ENCODE data around the gene TNS2. TPM values are rescaled to one million over a fixed set of nuclear protein-coding genes. Genes with fewer than 3 reads are reported as not detected.
A peak's percentile ranks its signal among the peaks of the same experiment; 100 is the strongest.

TNS2 gene
- total and polyA plus RNA-seq, 9 donors: 49.3 to 119 (median 99.0) TPM

DNA sequence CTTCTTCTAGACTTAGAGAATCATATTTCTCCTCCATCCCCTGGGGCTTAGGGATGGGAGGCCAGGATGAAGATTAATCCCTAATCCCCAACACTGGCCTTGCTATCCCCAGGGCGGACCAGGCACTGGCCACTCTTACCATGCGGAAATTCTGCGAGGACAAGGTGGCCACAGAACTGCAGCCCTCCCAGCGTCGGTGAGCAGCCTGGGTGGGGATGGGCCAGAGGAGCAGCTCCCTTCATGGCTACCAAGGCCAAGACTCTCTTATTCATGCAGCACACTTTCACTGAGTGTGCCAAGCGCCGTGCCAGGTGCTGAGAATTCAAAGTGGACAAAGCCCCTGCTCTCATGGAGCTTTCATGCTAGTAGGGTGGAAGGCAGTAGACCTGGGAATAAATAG is 7.0 kb downstream of the TNS2 start:
- no peak for DNase-seq
- Histone ChIP-seq H3K9me3 (replicated peaks; ENCODE audit: control insufficient read depth, low read depth, low read length) (no peaks in the 10 kb centered on the region), H3K36me3 (ENCODE audit: control insufficient read depth, insufficient read depth, low read length) (peaks cover 83% of the 10 kb centered on the region), H3K27ac (ENCODE audit: low read length) (no peak overlapping the region), H3K4me1 (ENCODE audit: control insufficient read depth, insufficient read depth, low read length) (peaks cover 57% of the 10 kb centered on the region), H3K27me3 (ENCODE audit: control insufficient read depth, insufficient read depth, low read length) (no peaks in the 10 kb centered on the region), H3K4me3 (ENCODE audit: low read length) (no peak overlapping the region)
- WGBS (ENCODE audit: insufficient coverage): 85% methylated on average over 7 of the region's 7 CpGs

DNA sequence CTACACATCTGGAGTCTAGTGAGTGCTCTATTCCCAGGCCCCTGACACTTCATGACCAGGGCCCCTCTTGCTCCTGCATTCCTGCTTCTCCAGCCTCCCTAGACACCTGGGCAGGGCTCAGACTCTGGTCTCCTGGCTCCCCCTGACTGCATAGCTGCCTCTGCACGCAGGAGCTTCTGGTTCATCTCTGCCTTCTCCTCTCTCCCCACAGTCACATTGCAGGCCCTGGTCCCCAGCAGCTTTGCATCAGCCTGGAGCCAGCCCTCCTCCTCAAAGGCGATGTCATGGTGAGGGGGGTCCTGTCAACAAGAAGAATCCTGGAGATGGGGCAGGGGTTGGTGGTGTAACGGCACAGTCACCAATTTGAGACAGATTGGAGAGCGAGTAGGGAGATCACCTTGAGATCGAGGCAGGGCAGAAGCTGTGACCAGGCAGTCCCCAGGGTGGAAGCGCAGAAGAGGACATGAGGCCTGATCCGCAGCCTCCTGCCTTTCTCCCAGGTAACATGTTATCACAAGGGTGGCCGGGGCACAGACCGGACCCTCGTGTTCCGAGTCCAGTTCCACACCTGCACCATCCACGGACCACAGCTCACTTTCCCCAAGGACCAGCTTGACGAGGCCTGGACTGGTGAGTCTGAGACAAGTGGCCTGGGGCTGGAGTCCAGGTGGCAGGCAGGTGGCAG is 8.1 kb downstream of the TNS2 start:
- no peak for DNase-seq
- Histone ChIP-seq H3K4me3 (ENCODE audit: low read length) (no peak overlapping the region), H3K27ac (ENCODE audit: low read length) (no peak overlapping the region), H3K36me3 (ENCODE audit: control insufficient read depth, insufficient read depth, low read length) (peaks cover 88% of the 10 kb centered on the region), H3K9me3 (replicated peaks; ENCODE audit: control insufficient read depth, low read depth, low read length) (no peaks in the 10 kb centered on the region), H3K4me1 (ENCODE audit: control insufficient read depth, insufficient read depth, low read length) (peaks cover 57% of the 10 kb centered on the region), H3K27me3 (ENCODE audit: control insufficient read depth, insufficient read depth, low read length) (no peaks in the 10 kb centered on the region)
- 89% methylated on average over 10 of the region's 13 CpGs for WGBS (ENCODE audit: insufficient coverage)

DNA sequence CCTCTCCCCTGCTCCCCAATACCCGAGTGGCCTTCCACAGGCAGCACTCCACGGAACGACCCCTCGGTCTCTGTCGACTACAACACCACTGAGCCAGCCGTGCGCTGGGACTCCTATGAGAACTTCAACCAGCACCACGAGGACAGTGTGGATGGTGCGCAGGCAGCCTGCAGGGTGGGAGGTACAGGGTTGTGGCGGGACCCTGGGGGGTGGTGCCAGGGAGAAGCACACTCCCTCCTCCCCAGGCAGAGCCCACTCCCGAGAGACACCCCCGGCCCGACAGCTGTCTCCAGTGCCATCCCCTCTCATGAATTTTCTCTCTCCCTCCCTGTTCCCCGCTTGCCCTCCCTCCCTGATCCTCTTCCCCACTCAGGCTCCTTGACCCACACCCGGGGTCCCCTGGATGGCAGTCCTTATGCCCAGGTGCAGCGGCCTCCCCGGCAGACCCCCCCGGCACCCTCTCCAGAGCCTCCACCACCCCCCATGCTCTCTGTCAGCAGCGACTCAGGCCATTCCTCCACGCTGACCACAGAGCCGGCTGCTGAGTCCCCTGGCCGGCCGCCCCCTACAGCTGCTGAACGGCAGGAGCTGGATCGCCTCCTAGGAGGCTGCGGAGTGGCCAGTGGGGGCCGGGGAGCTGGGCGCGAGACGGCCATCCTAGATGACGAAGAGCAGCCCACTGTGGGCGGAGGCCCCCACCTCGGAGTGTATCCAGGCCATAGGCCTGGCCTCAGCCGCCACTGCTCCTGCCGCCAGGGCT is 9.0 kb downstream of the TNS2 start:
- 60% methylated on average over 25 of the region's 35 CpGs for WGBS (ENCODE audit: insufficient coverage)
- H3K4me1 ChIP-seq (ENCODE audit: control insufficient read depth, insufficient read depth, low read length): peaks cover 57% of the 10 kb centered on the region
- peak; percentile 49 for DNase-seq

DNA sequence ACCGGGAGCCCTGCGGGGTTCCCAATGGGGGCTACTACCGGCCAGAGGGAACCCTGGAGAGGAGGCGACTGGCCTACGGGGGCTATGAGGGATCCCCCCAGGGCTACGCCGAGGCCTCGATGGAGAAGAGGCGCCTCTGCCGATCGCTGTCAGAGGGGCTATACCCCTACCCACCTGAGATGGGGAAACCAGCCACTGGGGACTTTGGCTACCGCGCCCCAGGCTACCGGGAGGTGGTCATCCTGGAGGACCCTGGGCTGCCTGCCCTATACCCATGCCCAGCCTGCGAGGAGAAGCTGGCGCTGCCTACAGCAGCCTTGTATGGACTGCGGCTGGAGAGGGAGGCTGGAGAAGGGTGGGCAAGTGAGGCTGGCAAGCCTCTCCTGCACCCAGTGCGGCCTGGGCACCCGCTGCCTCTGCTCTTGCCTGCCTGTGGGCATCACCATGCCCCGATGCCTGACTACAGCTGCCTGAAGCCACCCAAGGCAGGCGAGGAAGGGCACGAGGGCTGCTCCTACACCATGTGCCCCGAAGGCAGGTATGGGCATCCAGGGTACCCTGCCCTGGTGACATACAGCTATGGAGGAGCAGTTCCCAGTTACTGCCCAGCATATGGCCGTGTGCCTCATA is 9.7 kb downstream of the TNS2 start:
- DNase-seq: no peak
- WGBS (ENCODE audit: insufficient coverage): 82% methylated on average over 17 of the region's 24 CpGs
- Histone ChIP-seq H3K36me3 (ENCODE audit: control insufficient read depth, insufficient read depth, low read length) (peaks cover 95% of the 10 kb centered on the region), H3K27ac (ENCODE audit: low read length) (no peak overlapping the region), H3K27me3 (ENCODE audit: control insufficient read depth, insufficient read depth, low read length) (no peaks in the 10 kb centered on the region), H3K9me3 (replicated peaks; ENCODE audit: control insufficient read depth, low read depth, low read length) (no peaks in the 10 kb centered on the region), H3K4me1 (ENCODE audit: control insufficient read depth, insufficient read depth, low read length) (peaks cover 59% of the 10 kb centered on the region), H3K4me3 (ENCODE audit: low read length) (no peak overlapping the region)

More for the DNA sequence above, 9.0 kb downstream of the TNS2 start:
- H3K9me3 ChIP-seq (replicated peaks; ENCODE audit: control insufficient read depth, low read depth, low read length): no peaks in the 10 kb centered on the region
- no peaks in the 10 kb centered on the region for H3K27me3 ChIP-seq (ENCODE audit: control insufficient read depth, insufficient read depth, low read length)
- H3K36me3 ChIP-seq (ENCODE audit: control insufficient read depth, insufficient read depth, low read length): peaks cover 91% of the 10 kb centered on the region
- no peak overlapping the region for H3K27ac ChIP-seq (ENCODE audit: low read length)
- H3K4me3 ChIP-seq (ENCODE audit: low read length): no peak overlapping the region

DNA sequence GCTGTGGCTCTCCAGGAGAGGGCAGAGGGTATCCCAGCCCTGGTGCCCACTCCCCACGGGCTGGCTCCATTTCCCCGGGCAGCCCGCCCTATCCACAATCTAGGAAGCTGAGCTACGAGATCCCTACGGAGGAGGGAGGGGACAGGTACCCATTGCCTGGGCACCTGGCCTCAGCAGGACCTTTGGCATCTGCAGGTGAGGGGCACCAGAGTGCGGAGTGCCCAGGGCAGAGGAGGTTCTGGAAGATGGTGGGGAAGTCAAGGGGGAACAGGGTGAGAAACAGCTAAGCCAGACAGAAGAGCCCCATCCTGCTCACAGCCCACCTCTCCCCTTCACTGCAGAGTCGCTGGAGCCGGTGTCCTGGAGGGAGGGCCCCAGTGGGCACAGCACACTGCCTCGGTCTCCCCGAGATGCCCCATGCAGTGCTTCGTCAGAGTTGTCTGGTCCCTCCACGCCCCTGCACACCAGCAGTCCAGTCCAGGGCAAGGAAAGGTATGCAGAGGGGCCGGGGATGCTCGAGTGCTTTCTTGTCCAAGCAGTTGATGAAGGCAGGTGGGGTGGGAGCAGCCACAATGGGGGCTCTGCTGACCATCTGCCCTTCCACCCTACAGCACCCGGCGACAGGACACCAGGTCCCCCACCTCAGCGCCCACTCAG is 10.3 kb downstream of the TNS2 start:
- Histone ChIP-seq H3K9me3 (replicated peaks; ENCODE audit: control insufficient read depth, low read depth, low read length) (no peaks in the 10 kb centered on the region), H3K36me3 (ENCODE audit: control insufficient read depth, insufficient read depth, low read length) (peaks cover 97% of the 10 kb centered on the region), H3K27ac (ENCODE audit: low read length) (no peak overlapping the region), H3K27me3 (ENCODE audit: control insufficient read depth, insufficient read depth, low read length) (no peaks in the 10 kb centered on the region), H3K4me1 (ENCODE audit: control insufficient read depth, insufficient read depth, low read length) (peaks cover 60% of the 10 kb centered on the region), H3K4me3 (ENCODE audit: low read length) (no peak overlapping the region)
- 85% methylated on average over 13 of the region's 17 CpGs for WGBS (ENCODE audit: insufficient coverage)
- no peak for DNase-seq

DNA sequence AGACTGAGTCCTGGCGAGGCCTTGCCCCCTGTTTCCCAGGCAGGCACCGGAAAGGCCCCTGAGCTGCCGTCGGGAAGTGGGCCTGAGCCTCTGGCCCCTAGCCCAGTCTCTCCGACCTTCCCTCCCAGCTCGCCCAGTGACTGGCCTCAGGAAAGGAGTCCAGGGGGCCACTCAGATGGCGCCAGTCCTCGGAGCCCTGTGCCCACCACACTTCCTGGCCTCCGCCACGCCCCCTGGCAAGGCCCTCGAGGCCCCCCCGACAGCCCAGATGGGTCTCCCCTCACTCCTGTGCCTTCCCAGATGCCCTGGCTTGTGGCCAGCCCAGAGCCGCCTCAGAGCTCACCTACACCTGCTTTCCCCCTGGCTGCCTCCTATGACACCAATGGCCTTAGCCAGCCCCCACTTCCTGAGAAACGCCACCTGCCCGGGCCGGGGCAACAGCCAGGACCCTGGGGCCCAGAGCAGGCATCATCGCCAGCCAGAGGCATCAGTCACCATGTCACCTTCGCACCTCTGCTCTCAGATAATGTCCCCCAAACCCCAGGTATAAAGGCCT is 10.9 kb downstream of the TNS2 start:
- Histone ChIP-seq H3K27ac (ENCODE audit: low read length) (peak overlapping the region; percentile 35), H3K4me1 (ENCODE audit: control insufficient read depth, insufficient read depth, low read length) (peaks cover 65% of the 10 kb centered on the region)

DNA sequence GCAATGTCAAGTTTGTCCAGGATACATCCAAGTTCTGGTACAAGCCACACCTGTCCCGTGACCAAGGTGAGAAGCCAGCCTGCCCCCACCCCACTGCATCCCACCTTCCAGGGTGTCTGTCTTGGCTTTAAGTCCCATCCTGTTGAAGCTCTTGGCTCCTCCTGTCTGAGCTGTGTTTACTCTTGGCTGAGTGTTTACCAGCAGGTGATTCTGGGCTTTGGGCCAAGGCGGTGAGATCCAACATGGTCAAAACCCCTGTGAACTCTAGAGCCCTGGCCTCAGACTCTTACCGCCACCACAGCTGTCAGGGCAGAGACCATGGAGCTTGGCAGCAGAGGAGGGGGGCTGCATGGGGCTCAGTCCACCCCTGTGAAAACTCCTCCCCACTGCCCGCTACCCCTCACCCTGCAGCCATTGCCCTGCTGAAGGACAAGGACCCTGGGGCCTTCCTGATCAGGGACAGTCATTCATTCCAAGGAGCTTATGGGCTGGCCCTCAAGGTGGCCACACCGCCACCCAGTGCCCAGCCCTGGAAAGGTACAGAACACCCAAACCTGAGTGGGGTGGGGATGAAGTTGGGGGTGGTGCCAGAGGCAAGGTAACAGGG is 11.6 kb downstream of the TNS2 start:
- H3K4me1 ChIP-seq (ENCODE audit: control insufficient read depth, insufficient read depth, low read length): peaks cover 72% of the 10 kb centered on the region
- no peaks in the 10 kb centered on the region for H3K27me3 ChIP-seq (ENCODE audit: control insufficient read depth, insufficient read depth, low read length)
- H3K9me3 ChIP-seq (replicated peaks; ENCODE audit: control insufficient read depth, low read depth, low read length): no peaks in the 10 kb centered on the region
- WGBS (ENCODE audit: insufficient coverage): 57% methylated on average over 4 of the region's 5 CpGs
- peak overlapping the region; percentile 35 for H3K27ac ChIP-seq (ENCODE audit: low read length)
- DNase-seq: peak; percentile 54
- H3K36me3 ChIP-seq (ENCODE audit: control insufficient read depth, insufficient read depth, low read length): peaks cover 99% of the 10 kb centered on the region
- no peak overlapping the region for H3K4me3 ChIP-seq (ENCODE audit: low read length)

More for the DNA sequence above, 10.9 kb downstream of the TNS2 start:
- Histone ChIP-seq H3K27me3 (ENCODE audit: control insufficient read depth, insufficient read depth, low read length) (no peaks in the 10 kb centered on the region), H3K4me3 (ENCODE audit: low read length) (no peak overlapping the region), H3K36me3 (ENCODE audit: control insufficient read depth, insufficient read depth, low read length) (peaks cover 97% of the 10 kb centered on the region), H3K9me3 (replicated peaks; ENCODE audit: control insufficient read depth, low read depth, low read length) (no peaks in the 10 kb centered on the region)
- WGBS (ENCODE audit: insufficient coverage): 47% methylated on average over 9 of the region's 18 CpGs
- peak; percentile 39 for DNase-seq

DNA sequence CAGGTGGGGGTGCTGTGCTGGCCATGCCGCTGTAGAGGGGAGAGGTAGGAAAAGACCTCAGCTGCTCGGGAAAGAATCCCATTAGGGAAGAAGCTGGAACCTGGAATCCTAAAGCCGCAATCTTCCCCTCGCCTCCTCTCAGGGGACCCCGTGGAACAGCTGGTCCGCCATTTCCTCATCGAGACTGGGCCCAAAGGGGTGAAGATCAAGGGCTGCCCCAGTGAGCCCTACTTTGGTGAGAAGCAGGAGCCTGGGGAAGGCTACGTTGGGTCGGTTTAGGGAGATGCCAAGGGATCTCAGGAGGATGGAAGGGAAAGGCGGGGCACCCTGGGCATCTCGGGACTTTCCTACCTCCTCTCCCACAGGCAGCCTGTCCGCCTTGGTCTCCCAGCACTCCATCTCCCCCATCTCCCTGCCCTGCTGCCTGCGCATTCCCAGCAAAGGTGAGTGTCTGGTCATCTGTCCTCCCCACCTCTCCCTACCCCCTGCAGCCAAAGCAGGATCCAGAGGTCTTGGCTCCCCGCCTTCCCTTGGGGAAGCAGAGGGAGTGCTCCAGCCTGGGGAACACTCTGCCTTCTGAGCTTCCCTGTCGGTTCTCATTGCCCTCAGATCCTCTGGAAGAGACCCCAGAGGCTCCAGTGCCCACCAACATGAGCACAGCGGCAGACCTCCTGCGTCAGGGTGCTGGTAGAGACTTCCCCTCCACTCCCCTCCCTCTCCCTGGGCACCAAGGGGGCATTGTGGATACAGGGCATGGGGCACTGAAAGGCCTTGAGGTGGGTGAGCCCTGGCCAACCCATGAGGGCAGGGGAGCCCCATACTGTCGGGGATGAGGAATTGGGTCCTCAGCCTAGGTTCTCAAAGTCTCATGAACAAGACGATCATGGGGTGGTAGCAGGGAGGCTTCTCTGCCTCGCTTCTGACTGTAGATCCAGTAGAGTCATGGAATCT is 12.4 kb downstream of the TNS2 start:
- peaks cover 79% of the 10 kb centered on the region for H3K4me1 ChIP-seq (ENCODE audit: control insufficient read depth, insufficient read depth, low read length)
- DNase-seq: peak; percentile 31
- no peak overlapping the region for H3K4me3 ChIP-seq (ENCODE audit: low read length)
- H3K27ac ChIP-seq (ENCODE audit: low read length): peak overlapping the region; percentile 64
- H3K9me3 ChIP-seq (replicated peaks; ENCODE audit: control insufficient read depth, low read depth, low read length): no peaks in the 10 kb centered on the region
- peaks cover 93% of the 10 kb centered on the region for H3K36me3 ChIP-seq (ENCODE audit: control insufficient read depth, insufficient read depth, low read length)
- 62% methylated on average over 9 of the region's 20 CpGs for WGBS (ENCODE audit: insufficient coverage)
- no peaks in the 10 kb centered on the region for H3K27me3 ChIP-seq (ENCODE audit: control insufficient read depth, insufficient read depth, low read length)

Measured in muscle of leg (tissue), 11 donors.